Measurements from ENCODE around the gene FOXC2. TPM values are rescaled to one million over a fixed set of nuclear protein-coding genes. Genes with fewer than 3 reads are reported as not detected.

The FOXC2 gene
- polyA plus RNA-seq, 3 donors from 2014 or later: not detected

DNA sequence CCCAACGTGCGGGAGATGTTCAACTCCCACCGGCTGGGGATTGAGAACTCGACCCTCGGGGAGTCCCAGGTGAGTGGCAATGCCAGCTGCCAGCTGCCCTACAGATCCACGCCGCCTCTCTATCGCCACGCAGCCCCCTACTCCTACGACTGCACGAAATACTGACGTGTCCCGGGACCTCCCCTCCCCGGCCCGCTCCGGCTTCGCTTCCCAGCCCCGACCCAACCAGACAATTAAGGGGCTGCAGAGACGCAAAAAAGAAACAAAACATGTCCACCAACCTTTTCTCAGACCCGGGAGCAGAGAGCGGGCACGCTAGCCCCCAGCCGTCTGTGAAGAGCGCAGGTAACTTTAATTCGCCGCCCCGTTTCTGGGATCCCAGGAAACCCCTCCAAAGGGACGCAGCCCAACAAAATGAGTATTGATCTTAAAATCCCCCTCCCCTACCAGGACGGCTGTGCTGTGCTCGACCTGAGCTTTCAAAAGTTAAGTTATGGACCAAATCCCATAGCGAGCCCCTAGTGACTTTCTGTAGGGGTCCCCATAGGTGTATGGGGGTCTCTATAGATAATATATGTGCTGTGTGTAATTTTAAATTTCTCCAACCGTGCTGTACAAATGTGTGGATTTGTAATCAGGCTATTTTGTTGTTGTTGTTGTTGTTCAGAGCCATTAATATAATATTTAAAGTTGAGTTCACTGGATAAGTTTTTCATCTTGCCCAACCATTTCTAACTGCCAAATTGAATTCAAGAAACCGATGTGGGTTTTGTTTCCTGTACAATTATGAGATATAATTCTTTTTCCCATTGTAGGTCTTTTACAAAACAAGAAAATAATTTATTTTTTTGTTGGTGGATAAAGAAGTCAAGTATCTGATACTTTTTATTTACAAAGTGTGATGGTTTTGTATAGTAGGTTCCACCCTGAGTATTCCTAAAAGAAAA is 2.3 kb downstream of the FOXC2 start:
- no peak overlapping the region for H3K27ac Mint-ChIP-seq
- H3K27me3 Mint-ChIP-seq (ENCODE audit: low read depth in 3 of 3): peaks cover 14 to 50% (median 40%) of the 10 kb centered on the region in 3 donors
- no peaks in the 10 kb centered on the region for H3K9me3 Mint-ChIP-seq
- H3K36me3 Mint-ChIP-seq: no peaks in the 10 kb centered on the region
- H3K4me3 Mint-ChIP-seq: peak overlapping the region in 1 of 5 donors; percentile 13
- DNase-seq: no peak
- peaks cover 4 to 9% of the 10 kb centered on the region in 2 donors for H3K4me1 Mint-ChIP-seq

DNA sequence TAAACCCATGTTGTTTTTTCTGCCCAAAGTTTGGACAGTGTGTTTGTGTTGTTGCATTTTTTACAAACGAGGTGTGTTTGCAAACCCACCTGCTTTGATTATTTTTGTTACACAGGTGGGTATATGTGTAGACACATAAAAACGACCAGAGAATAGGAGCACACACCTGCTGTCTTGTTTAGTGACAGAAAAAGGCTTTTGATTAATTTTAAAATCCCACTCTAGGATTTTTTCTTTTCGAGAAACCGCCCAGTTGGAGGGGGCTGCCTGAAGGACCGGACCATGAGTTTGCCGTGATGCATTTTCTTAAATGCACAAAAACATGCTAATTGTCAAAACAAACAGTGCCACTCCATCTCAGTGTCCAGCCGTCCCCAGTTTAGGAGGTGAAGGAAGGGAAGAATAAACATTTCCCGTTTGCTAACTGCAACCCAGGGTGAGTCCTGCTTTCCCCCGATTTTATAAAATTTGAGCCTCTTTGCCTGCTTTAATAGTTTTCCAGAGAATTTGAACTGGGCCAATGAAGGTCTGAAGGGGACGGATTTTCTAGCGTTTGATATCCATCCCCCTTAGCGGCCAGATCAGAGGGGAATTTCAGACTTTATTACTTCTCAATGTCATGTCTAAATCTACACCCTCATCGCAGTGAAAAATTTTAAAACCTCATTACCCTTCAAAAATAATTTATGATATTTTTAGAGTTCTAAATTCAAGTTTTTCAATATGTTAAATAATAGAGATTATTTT is 3.2 kb downstream of the FOXC2 start:
- DNase-seq: no peak
- no peaks in the 10 kb centered on the region for H3K4me1 Mint-ChIP-seq
- no peak overlapping the region for H3K4me3 Mint-ChIP-seq
- no peak overlapping the region for H3K27ac Mint-ChIP-seq
- H3K9me3 Mint-ChIP-seq: no peaks in the 10 kb centered on the region
- peaks cover 11 to 51% (median 36%) of the 10 kb centered on the region in 3 donors for H3K27me3 Mint-ChIP-seq (ENCODE audit: low read depth in 3 of 3)
- H3K36me3 Mint-ChIP-seq: no peaks in the 10 kb centered on the region

DNA sequence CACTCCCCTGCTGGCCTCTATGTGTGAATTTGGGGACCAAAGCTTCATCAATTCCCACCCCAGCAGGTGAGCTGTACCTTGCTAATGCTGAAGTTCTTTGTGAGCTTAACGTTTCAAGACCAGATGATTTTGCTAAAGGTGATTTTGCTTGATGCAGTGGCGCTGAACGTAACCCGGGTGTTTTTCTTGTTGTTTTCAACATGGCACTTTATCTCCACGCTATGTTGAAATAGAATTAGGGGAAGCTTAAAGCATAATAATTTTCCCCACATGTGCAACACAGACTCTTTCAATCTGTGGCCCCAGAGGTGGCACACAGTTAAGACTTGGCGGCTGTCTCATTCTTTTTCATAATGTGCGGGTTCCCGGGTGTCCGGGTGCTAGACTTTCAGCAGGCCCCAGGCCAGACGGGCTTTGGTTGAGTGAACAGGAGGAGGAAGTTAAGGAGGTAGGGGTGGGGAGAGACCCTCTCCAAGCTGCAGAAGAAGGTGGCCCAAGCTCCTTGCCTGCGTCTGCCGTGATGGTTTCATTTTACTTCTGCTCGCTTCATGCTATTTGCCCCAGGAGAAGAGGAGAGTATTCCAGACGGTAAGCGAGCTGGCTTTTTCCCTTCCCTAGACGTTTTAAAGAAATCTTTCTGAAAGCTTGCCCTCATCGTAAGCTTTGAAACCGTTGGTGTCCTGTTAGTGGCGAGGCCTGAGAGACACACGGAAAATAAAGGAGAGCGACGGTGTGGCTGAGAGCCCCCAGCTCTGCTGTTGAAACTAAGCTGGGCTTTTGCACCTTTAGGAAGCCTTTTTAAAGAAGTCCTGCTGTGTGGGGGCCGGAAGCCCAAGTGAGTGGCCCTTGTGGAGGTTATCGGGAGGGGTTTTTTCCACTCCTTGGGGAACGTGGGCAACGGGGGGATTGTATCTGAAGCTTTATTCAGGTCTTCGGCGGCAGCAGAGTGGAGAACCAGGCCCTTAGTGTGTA is 4.2 kb downstream of the FOXC2 start:
- Mint-ChIP-seq H3K4me3 (no peak overlapping the region), H3K27ac (no peak overlapping the region), H3K4me1 (peaks cover 0 to 5% of the 10 kb centered on the region in 2 donors), H3K36me3 (no peaks in the 10 kb centered on the region), H3K9me3 (no peaks in the 10 kb centered on the region), H3K27me3 (ENCODE audit: low read depth in 3 of 3) (peaks cover 9 to 51% (median 29%) of the 10 kb centered on the region in 3 donors)
- no peak for DNase-seq

DNA sequence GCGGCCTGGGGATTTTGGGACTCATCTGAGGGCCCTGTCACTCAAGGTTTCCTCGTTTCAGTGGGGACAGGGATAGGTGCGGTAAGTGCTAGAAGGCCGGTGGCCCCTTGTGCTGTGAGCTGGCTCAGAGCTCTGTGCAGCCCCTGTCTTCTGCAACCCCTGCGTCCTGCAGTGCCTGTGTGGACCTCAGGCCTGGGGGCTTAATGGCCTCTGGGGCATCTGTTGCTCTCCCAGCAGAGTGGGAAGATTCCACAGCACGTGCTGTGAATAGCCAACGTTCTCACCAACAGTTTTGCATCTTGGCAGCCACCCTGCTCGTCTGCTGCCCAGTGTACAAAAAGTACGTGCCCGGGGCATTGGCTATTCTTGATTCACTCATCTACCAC is 4.9 kb downstream of the FOXC2 start:
- no peak overlapping the region for H3K4me3 Mint-ChIP-seq
- no peaks in the 10 kb centered on the region for H3K36me3 Mint-ChIP-seq
- H3K4me1 Mint-ChIP-seq: peaks cover 6 to 10% of the 10 kb centered on the region in 2 donors
- no peak overlapping the region for H3K27ac Mint-ChIP-seq
- H3K27me3 Mint-ChIP-seq (ENCODE audit: low read depth in 3 of 3): peaks cover 10 to 50% (median 31%) of the 10 kb centered on the region in 3 donors
- no peaks in the 10 kb centered on the region for H3K9me3 Mint-ChIP-seq
- DNase-seq: no peak

DNA sequence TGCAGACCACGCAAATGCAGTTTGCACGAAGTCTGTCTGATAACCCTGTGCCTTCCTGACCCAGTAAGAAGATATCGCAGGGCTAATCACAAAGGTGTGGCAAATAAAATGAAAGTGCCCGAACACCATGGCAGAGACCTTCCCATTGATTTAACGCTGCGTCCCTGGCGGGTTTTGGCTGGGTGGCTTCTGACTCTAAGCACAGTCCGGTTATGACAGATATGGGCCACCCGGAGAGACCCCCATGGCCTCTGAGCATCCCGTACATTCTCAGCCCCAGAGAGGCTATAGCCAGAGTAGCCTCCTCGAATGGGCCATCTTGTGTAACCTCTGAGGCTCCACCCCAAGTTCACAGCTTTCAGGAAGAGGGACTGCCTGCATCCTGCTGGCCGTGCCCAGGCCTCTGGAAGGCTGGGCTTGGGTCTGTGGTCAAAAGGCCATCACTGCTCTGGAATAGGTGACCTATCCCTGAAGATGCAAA is 5.5 kb downstream of the FOXC2 start:
- peaks cover 10 to 53% (median 32%) of the 10 kb centered on the region in 3 donors for H3K27me3 Mint-ChIP-seq (ENCODE audit: low read depth in 3 of 3)
- H3K4me1 Mint-ChIP-seq: peaks cover 6 to 13% of the 10 kb centered on the region in 2 donors
- DNase-seq: no peak
- no peaks in the 10 kb centered on the region for H3K36me3 Mint-ChIP-seq
- no peaks in the 10 kb centered on the region for H3K9me3 Mint-ChIP-seq
- no peak overlapping the region for H3K27ac Mint-ChIP-seq
- H3K4me3 Mint-ChIP-seq: no peak overlapping the region

DNA sequence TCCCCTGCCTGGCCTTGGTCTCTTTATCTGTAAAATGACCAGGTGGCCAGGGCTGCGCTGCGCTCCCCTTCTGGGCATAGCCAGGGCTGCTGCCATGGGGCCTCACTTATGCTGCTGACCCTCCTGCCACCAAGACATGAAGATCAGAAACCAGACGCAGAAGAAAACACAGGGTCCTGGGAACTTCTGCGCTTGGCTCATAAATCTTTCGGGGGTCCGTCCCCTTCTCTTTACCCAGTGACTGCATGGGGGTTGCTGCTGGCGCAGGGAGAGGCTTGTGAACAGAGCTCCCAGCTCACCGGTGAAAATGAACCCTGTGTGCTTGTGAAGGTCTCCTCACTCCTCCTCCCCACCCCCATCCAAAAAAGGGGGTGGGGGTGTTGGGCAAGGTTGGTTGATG is 6.0 kb downstream of the FOXC2 start:
- H3K27me3 Mint-ChIP-seq (ENCODE audit: low read depth in 3 of 3): peaks cover 12 to 51% (median 35%) of the 10 kb centered on the region in 3 donors
- no peak overlapping the region for H3K27ac Mint-ChIP-seq
- H3K36me3 Mint-ChIP-seq: no peaks in the 10 kb centered on the region
- no peak for DNase-seq
- no peak overlapping the region for H3K4me3 Mint-ChIP-seq
- peaks cover 6 to 14% of the 10 kb centered on the region in 2 donors for H3K4me1 Mint-ChIP-seq
- no peaks in the 10 kb centered on the region for H3K9me3 Mint-ChIP-seq

DNA sequence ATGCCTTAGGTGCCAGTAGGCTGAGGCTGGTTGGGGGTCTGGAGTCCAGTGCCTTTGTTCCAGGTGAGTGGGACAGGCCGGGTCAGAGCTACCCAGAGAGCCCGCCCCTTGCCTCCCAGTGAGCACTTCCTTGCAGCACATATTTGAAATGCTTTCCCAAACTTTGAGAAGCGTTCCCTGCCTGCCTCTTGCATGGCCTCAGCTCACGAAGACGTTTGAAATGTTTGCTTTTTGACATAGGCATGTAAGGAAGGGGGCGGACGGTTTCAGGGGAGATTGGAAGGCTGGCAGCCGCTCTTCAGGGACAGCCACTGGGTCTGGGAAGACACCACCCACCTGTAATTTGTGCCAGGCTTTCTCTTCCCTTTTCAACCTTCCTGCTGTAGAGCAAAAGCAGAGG is 6.6 kb downstream of the FOXC2 start:
- no peak overlapping the region for H3K27ac Mint-ChIP-seq
- no peak overlapping the region for H3K4me3 Mint-ChIP-seq
- H3K4me1 Mint-ChIP-seq: peaks cover 6 to 14% of the 10 kb centered on the region in 2 donors
- no peaks in the 10 kb centered on the region for H3K36me3 Mint-ChIP-seq
- peaks cover 12 to 54% (median 36%) of the 10 kb centered on the region in 3 donors for H3K27me3 Mint-ChIP-seq (ENCODE audit: low read depth in 3 of 3)
- no peaks in the 10 kb centered on the region for H3K9me3 Mint-ChIP-seq
- DNase-seq: no peak

DNA sequence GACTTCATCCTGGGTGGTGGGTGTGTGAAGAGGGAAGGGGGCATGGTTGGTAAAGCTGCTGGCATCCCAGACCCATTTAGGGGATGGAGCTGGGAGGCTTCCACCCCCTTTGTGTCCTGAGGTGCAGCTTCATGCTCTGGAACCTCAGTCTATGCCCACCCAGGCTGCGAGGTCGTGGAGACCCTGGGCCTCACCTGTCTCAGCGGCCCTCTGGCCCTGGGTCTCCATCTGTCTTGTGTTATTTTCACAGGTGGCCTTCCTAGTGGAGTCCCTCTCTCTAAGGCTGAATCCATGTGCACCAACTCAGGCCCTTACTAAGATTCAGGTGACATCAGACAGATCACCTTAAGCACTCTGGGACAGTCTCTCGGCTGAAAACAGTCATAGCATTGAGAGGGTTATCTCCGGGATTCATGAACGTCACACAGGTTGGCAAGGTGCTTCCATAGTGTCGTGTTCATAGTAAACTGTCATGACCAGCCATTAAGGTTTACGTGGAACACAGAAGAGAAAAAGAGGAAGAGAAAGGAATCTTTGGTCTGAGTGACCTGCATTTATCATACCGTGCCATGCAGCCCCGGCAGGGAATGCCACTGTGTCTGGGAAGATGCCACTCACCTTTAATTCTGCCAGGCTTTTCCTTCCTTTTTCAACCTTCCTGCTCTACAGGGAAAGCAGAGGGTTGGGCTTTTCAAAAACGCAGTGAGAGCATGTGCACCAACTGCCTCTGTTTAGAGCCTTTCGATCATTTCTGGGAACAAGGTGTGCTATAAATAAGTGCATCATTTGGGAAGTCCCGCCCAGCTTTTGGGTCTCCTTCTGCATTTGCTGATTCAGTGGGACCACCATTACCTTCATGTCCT is 7.2 kb downstream of the FOXC2 start:
- H3K4me3 Mint-ChIP-seq: no peak overlapping the region
- peaks cover 12 to 54% (median 37%) of the 10 kb centered on the region in 3 donors for H3K27me3 Mint-ChIP-seq (ENCODE audit: low read depth in 3 of 3)
- no peaks in the 10 kb centered on the region for H3K36me3 Mint-ChIP-seq
- H3K27ac Mint-ChIP-seq: no peak overlapping the region
- peaks cover 6 to 14% of the 10 kb centered on the region in 2 donors for H3K4me1 Mint-ChIP-seq
- no peaks in the 10 kb centered on the region for H3K9me3 Mint-ChIP-seq
- no peak for DNase-seq

DNA sequence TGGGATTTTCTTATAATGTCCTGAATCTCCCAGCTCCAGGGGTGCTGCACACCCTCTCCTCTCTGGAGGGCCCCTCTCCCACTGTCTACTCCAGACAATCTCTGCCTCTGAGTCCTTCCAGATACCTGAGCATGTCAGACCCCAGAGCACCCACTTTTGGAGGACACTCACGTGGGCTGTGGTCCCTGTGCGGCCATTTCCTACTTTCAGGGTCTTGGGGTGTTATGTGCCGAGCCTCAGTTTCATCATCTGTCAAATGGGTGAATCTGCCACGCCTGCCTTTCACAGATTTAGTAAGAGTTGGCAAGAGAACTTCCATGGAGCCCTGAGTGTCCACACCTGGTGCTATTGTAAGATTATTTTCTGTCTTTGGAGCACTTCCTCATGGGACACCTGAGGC is 8.0 kb downstream of the FOXC2 start:
- no peak overlapping the region for H3K27ac Mint-ChIP-seq
- H3K36me3 Mint-ChIP-seq: no peaks in the 10 kb centered on the region
- no peak for DNase-seq
- H3K9me3 Mint-ChIP-seq: no peaks in the 10 kb centered on the region
- H3K4me3 Mint-ChIP-seq: peak overlapping the region in 1 of 5 donors; percentile 41
- H3K4me1 Mint-ChIP-seq: peaks cover 6 to 14% of the 10 kb centered on the region in 2 donors
- peaks cover 9 to 50% (median 31%) of the 10 kb centered on the region in 3 donors for H3K27me3 Mint-ChIP-seq (ENCODE audit: low read depth in 3 of 3)

DNA sequence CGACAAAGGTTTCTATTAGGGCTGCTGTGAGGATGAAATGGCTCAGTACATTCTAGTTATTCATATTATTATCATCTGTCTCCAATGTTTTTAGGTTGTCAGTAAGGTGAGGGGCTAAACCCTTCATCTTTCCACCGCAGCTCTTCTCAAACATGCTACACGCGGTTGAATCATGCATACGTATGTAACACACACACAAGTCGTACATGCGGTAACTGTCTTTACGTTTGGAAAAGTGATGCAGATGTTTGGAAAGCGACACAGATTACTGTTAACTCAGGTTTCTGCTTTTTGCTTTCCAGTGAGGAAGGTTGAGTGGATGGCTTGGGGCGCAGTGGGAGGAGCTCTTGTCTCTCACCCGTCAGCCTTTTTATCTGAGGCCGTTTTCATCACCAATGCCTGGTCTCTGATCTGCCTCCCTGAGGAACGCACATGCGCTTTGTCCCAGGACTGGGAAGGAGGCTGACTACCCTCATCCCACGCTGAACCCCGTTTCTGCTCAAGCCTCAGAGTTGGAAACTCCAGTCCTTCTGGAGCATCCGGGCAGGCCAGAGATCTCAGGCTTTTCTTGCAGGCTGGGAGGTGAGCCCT is 8.6 kb downstream of the FOXC2 start:
- Mint-ChIP-seq H3K9me3 (no peaks in the 10 kb centered on the region), H3K4me3 (peak overlapping the region in 4 of 5 donors; percentile 5 to 76 (median 58)), H3K27ac (no peak overlapping the region), H3K4me1 (peaks cover 6 to 14% of the 10 kb centered on the region in 2 donors), H3K27me3 (ENCODE audit: low read depth in 3 of 3) (peaks cover 10 to 46% (median 33%) of the 10 kb centered on the region in 3 donors), H3K36me3 (no peaks in the 10 kb centered on the region)
- no peak for DNase-seq

DNA sequence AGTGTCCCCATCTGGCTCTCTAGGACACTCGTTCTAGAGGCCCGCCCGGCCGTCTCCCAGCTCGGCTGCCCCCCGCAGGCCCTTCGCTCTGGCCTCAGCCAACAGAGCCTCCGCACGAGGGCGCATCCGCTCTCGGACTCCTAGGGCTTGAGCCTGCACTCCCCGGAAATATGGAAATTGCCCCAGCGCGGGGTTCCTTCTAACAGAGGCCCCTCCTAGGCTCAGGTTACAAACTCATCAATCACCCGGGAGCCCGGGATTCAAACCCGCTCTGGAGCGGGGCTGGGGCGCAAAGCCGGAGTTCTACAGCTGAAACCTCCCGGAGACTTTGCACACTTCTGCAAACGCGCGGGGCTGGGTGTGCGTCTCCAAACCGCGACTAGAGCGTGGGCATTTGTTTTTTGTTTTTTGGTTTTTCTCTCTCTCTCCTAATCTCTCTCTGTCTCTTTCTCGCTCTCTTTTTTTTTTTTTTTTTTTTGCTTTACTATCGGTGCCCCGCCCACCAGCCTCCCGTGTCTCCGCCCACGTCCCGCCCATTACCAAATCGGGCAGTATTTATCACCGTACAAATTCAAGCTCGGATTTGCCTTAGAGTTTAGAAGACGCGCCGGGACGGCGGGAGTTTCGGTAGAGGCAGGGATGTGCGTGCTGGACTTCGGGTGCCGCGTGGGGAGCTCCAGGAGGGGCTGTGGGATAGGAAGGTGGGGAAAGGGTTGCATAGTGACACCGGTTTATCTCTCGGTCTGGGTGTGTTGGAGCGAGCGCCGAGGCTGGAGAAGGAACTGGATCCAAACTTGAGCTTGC is 9.3 kb downstream of the FOXC2 start:
- peak overlapping the region; percentile 66 to 76 (median 72) for H3K4me3 Mint-ChIP-seq
- DNase-seq: peak in 2 of 3 donors; percentile 31
- H3K27ac Mint-ChIP-seq: no peak overlapping the region
- H3K36me3 Mint-ChIP-seq: no peaks in the 10 kb centered on the region
- H3K27me3 Mint-ChIP-seq (ENCODE audit: low read depth in 3 of 3): peaks cover 11 to 42% (median 33%) of the 10 kb centered on the region in 3 donors
- H3K9me3 Mint-ChIP-seq: no peaks in the 10 kb centered on the region
- H3K4me1 Mint-ChIP-seq: peaks cover 6 to 14% of the 10 kb centered on the region in 2 donors

All from immature natural killer cell (primary cell).